NT2/D1 (cell line): ENCODE results near the gene PLK5.
A peak's percentile ranks its signal among the peaks of the same experiment; 100 is the strongest.

ENCODE experiments used
- DNase-seq: peaks from one replicate; pipeline ENCODE4 v3.0.0-alpha.2; 2011; ENCODE audit warnings: low read depth, low spot score
- H3K27me3 ChIP-seq: 2 replicates; pipeline ENCODE4 v1.6.0; 2011; ENCODE audit warnings: mild to moderate bottlenecking; ENCODE audit not compliant: insufficient read length, insufficient read depth
- H3K36me3 ChIP-seq: 2 replicates; pipeline ENCODE4 v1.6.1; 2011; ENCODE audit warnings: mild to moderate bottlenecking, low read length, mixed read lengths; ENCODE audit not compliant: insufficient read depth, insufficient read length
- H3K4me1 ChIP-seq: 2 replicates; pipeline ENCODE4 v1.5.1; 2011; ENCODE audit not compliant: insufficient read depth, insufficient read length
- H3K4me3 ChIP-seq: 2 replicates; pipeline ENCODE4 v1.5.1; 2011; ENCODE audit warnings: low read depth; ENCODE audit not compliant: insufficient read length
- H3K9ac ChIP-seq: 2 replicates; pipeline ENCODE4 v1.6.0; 2011; ENCODE audit warnings: low read depth; ENCODE audit not compliant: insufficient read length
- H3K9me3 ChIP-seq: 2 replicates; pipeline ENCODE4 v1.5.1; 2011; ENCODE audit warnings: mild to moderate bottlenecking, low read length; ENCODE audit not compliant: insufficient read depth
- SUZ12 ChIP-seq: IDR thresholded peaks from 2 replicates; pipeline ENCODE4 v1.6.1; 2011; ENCODE audit not compliant: insufficient read length, insufficient read depth; ENCODE audit errors: extremely low read depth
- YY1 ChIP-seq: IDR thresholded peaks from 2 replicates; pipeline ENCODE4 v1.6.1; 2011; ENCODE audit not compliant: insufficient read length, insufficient read depth
- ZNF274 ChIP-seq: IDR thresholded peaks from 2 replicates; pipeline ENCODE4 v1.6.1; 2011; ENCODE audit warnings: mild to moderate bottlenecking, low read depth, low read length

PLK5 gene

GRCh38 chr19:1501200-1501595 lies 22.7 kb upstream of the PLK5 start:
- TF ChIP-seq YY1: no peak
- TF ChIP-seq ZNF274: no peak
- TF ChIP-seq SUZ12: no peak
- peaks cover 23% of the 10 kb centered on the region for H3K4me1 ChIP-seq
- peaks cover 18% of the 10 kb centered on the region for H3K27me3 ChIP-seq
- peaks cover 10% of the 10 kb centered on the region; the same call in 1 of the 2 replicates for H3K9me3 ChIP-seq
- H3K4me3 ChIP-seq: no peak overlapping the region
- no peak for DNase-seq
- H3K36me3 ChIP-seq: no peaks in the 10 kb centered on the region
- H3K9ac ChIP-seq: no peak overlapping the region

- no peaks in the 10 kb centered on the region for H3K36me3 ChIP-seq
- H3K9me3 ChIP-seq: peaks cover 10% of the 10 kb centered on the region; the same call in 1 of the 2 replicates
- H3K27me3 ChIP-seq: peaks cover 18% of the 10 kb centered on the region
- no peak for DNase-seq
- TF ChIP-seq ZNF274: no peak
- no peak for TF ChIP-seq SUZ12
- TF ChIP-seq YY1: no peak
- H3K4me1 ChIP-seq: peaks cover 19% of the 10 kb centered on the region
- no peak overlapping the region for H3K4me3 ChIP-seq
- H3K9ac ChIP-seq: no peak overlapping the region
Observed at GRCh38 chr19:1502433-1503088, 21.3 kb upstream of the PLK5 start.

- Histone ChIP-seq H3K9me3 (peaks cover 10% of the 10 kb centered on the region; the same call in 1 of the 2 replicates), H3K4me3 (no peak overlapping the region), H3K36me3 (no peaks in the 10 kb centered on the region), H3K4me1 (peaks cover 18% of the 10 kb centered on the region), H3K27me3 (peaks cover 18% of the 10 kb centered on the region), H3K9ac (peak overlapping the region; percentile 61)
- no peak for DNase-seq
- TF ChIP-seq YY1 (no peak), ZNF274 (no peak), SUZ12 (no peak)
Observed at GRCh38 chr19:1503089-1503924, 20.6 kb upstream of the PLK5 start.

DNA sequence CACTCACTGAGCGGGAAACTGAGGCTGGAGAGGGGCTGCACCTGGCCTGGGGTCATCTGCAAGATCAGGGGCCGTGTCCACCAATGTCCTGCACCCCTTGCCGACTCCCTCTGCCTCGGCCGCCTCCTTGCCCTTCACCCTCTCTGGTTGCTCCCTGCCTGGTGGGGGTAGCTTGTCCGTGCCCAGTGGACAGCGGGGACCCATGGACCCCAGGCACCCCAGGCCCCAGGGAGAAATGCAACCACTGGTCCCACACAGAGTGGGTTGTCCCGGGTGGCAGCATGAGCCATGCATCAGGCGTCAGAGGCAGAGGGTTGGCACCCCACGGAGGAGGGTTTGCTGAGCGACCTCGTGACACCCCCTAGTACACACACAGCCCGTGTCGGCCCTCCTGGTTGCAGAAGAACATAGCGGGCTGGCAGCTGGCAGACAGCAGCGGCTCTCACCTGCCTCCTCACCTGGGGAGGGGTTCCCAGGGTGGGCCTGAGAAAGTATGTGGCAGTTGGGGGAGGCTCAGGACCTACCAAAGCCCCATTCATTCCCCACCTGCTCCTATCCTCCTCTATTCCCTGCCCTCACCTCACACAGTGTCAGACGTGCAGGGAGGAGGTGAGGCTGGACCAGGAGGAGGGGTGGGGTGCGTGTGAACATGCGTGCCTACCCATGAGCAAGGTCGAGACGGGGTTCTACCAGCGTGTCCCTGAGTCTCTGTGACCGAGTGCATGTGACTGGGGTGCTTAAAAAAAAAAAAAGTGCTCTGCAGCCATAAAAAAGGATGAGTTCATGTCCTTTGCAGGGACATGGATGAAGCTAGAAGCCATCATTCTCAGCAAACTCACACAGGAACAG lies 19.7 kb upstream of the PLK5 start:
- peaks cover 10% of the 10 kb centered on the region; the same call in 1 of the 2 replicates for H3K9me3 ChIP-seq
- H3K36me3 ChIP-seq: no peaks in the 10 kb centered on the region
- DNase-seq: no peak
- H3K4me1 ChIP-seq: peaks cover 18% of the 10 kb centered on the region
- peak overlapping the region; percentile 61 for H3K9ac ChIP-seq
- no peak overlapping the region for H3K4me3 ChIP-seq
- peaks cover 18% of the 10 kb centered on the region for H3K27me3 ChIP-seq
- TF ChIP-seq ZNF274: no peak
- TF ChIP-seq SUZ12: no peak
- TF ChIP-seq YY1: no peak

GRCh38 chr19:1505012-1505411 lies 18.9 kb upstream of the PLK5 start:
- Histone ChIP-seq H3K27me3 (peaks cover 18% of the 10 kb centered on the region), H3K4me1 (peaks cover 18% of the 10 kb centered on the region), H3K9me3 (peaks cover 6% of the 10 kb centered on the region; the same call in 1 of the 2 replicates), H3K4me3 (no peak overlapping the region), H3K36me3 (peaks cover 5% of the 10 kb centered on the region), H3K9ac (no peak overlapping the region)
- TF ChIP-seq YY1 (no peak), ZNF274 (no peak), SUZ12 (no peak)
- no peak for DNase-seq

DNA sequence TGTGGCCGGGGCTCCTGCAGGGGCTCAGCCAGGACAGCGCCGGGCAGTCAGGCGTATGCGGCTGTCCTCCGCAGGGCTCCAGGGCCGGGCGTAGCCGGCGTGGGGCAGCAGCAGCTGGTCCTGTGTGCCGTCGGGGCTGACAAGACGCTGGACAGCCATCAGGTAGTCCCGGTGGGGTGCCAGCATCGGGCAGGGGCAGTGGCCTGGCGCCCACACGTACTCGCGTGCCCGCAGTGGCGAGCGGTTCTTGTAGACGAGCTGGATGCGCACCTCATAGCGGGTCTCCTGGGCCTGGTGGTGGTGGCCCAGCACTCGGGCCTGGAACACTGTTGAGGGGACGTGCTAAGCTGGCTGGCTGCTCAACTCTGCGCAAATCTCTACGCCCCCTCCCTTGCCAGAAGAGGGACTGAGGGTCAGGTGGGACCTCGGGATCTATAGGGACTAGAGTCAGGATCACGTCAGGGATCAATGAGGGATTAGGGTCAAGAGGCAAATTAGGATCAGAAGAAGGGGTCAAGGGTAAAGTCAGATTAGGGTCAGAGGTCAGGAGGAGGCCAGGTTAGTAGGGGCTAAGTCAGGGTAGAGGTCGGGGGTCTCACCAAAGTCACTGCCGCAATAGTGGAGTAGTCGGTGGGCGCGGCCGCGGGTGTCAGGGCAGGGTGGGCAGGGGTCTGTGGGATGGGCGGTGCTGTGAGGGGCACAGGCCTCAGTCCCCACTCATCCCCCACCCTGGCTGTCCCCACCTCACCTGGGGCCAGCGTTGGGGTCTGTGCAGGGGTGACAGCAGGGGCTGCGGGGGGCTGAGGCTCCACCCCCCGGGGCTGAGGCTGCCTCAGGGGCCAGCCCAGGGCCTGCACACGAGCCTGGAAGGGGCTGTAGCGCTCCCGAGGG lies 17.6 kb upstream of the PLK5 start:
- no peak for TF ChIP-seq YY1
- Histone ChIP-seq H3K4me3 (no peak overlapping the region), H3K9me3 (no peaks in the 10 kb centered on the region), H3K9ac (no peak overlapping the region), H3K4me1 (peaks cover 20% of the 10 kb centered on the region), H3K27me3 (peaks cover 18% of the 10 kb centered on the region), H3K36me3 (peaks cover 6% of the 10 kb centered on the region)
- DNase-seq: no peak
